ENCODE measurements around the gene BGN. TPM values are rescaled to one million over a fixed set of nuclear protein-coding genes. Genes with fewer than 3 reads are reported as not detected.

BGN gene
- total and polyA plus RNA-seq, 2 experiments from 2014 or later = 0.87 to 1.8 TPM

DNA sequence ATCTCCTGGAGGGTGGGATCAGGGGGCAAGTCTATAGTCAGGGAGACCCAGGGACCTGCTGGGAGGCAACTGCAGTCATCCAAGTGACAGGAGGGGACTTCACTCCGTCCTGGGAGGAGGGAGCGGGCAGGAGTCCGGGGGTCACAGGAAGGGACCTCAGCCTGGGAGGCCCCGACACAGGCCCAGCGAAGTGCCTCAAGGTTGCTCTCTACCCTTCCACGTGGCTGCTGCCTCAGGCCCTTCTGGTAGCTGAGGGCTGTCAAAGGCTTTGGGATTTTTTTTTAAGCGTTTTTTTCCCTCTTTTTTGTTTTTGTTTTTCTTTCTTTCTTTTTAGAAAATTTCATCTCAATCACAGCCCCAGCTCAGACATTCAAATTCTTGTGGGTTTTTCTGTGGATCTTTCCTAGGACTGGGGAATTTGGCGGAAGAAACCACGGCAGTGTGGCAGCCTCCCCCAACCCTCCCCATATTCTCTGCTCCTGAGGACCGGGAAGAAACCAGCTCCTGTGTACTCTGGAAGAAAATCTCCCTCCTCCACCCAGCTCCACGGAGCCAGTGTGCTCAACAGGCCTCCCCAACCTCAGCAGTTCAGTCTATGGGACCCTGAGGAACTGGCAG lies 23.0 kb upstream of the BGN start:
- H3K9me2 ChIP-seq (ENCODE audit: insufficient read depth) = no peaks in the 10 kb centered on the region
- Mint-ChIP-seq H3K4me3 (no peak overlapping the region; the same call in 2 of the 3 replicates), H3K27ac (no peak overlapping the region), H3K27me3 (ENCODE audit: insufficient read depth, low read depth, poor library complexity) (peaks cover 28% of the 10 kb centered on the region), H3K9me3 (no peaks in the 10 kb centered on the region; the same call in 2 of the 3 replicates), H3K36me3 (ENCODE audit: low read depth) (peaks cover 5% of the 10 kb centered on the region; the same call in 1 of the 3 replicates), H3K4me1 (peaks cover 10% of the 10 kb centered on the region; the same call in 2 of the 3 replicates)
- ATAC-seq = no peak
- H3K27me3 ChIP-seq (ENCODE audit: insufficient read depth) = peaks cover 15% of the 10 kb centered on the region
- no peaks in the 10 kb centered on the region for H3K4me1 ChIP-seq (ENCODE audit: insufficient read depth)
- H3K36me3 ChIP-seq (ENCODE audit: insufficient read depth) = no peaks in the 10 kb centered on the region
- H3K27ac ChIP-seq (ENCODE audit: low read depth) = no peak overlapping the region
- no peaks in the 10 kb centered on the region for H3F3A ChIP-seq (replicated peaks; ENCODE audit: low read depth)
- no peak overlapping the region for H3K4me2 ChIP-seq
- no peak overlapping the region for H3K4me3 ChIP-seq
- no peaks in the 10 kb centered on the region for H4K20me1 ChIP-seq (replicated peaks; ENCODE audit: insufficient read depth)
- no peak for DNase-seq (ENCODE audit: low spot score)
- no peak overlapping the region for H2AFZ ChIP-seq
- TF ChIP-seq CREB1 (CRISPR knock-in tag; IDR thresholded peaks at IDR 0.05; ENCODE audit: low read depth) (no peak), POLR2AphosphoS5 (IDR thresholded peaks at IDR 0.05; ENCODE audit: low read depth) (no peak), EZH2phosphoT487 (IDR thresholded peaks at IDR 0.05; ENCODE audit: unreplicated experiment) (no peak)
- TF ChIP-seq, protein P1, sequence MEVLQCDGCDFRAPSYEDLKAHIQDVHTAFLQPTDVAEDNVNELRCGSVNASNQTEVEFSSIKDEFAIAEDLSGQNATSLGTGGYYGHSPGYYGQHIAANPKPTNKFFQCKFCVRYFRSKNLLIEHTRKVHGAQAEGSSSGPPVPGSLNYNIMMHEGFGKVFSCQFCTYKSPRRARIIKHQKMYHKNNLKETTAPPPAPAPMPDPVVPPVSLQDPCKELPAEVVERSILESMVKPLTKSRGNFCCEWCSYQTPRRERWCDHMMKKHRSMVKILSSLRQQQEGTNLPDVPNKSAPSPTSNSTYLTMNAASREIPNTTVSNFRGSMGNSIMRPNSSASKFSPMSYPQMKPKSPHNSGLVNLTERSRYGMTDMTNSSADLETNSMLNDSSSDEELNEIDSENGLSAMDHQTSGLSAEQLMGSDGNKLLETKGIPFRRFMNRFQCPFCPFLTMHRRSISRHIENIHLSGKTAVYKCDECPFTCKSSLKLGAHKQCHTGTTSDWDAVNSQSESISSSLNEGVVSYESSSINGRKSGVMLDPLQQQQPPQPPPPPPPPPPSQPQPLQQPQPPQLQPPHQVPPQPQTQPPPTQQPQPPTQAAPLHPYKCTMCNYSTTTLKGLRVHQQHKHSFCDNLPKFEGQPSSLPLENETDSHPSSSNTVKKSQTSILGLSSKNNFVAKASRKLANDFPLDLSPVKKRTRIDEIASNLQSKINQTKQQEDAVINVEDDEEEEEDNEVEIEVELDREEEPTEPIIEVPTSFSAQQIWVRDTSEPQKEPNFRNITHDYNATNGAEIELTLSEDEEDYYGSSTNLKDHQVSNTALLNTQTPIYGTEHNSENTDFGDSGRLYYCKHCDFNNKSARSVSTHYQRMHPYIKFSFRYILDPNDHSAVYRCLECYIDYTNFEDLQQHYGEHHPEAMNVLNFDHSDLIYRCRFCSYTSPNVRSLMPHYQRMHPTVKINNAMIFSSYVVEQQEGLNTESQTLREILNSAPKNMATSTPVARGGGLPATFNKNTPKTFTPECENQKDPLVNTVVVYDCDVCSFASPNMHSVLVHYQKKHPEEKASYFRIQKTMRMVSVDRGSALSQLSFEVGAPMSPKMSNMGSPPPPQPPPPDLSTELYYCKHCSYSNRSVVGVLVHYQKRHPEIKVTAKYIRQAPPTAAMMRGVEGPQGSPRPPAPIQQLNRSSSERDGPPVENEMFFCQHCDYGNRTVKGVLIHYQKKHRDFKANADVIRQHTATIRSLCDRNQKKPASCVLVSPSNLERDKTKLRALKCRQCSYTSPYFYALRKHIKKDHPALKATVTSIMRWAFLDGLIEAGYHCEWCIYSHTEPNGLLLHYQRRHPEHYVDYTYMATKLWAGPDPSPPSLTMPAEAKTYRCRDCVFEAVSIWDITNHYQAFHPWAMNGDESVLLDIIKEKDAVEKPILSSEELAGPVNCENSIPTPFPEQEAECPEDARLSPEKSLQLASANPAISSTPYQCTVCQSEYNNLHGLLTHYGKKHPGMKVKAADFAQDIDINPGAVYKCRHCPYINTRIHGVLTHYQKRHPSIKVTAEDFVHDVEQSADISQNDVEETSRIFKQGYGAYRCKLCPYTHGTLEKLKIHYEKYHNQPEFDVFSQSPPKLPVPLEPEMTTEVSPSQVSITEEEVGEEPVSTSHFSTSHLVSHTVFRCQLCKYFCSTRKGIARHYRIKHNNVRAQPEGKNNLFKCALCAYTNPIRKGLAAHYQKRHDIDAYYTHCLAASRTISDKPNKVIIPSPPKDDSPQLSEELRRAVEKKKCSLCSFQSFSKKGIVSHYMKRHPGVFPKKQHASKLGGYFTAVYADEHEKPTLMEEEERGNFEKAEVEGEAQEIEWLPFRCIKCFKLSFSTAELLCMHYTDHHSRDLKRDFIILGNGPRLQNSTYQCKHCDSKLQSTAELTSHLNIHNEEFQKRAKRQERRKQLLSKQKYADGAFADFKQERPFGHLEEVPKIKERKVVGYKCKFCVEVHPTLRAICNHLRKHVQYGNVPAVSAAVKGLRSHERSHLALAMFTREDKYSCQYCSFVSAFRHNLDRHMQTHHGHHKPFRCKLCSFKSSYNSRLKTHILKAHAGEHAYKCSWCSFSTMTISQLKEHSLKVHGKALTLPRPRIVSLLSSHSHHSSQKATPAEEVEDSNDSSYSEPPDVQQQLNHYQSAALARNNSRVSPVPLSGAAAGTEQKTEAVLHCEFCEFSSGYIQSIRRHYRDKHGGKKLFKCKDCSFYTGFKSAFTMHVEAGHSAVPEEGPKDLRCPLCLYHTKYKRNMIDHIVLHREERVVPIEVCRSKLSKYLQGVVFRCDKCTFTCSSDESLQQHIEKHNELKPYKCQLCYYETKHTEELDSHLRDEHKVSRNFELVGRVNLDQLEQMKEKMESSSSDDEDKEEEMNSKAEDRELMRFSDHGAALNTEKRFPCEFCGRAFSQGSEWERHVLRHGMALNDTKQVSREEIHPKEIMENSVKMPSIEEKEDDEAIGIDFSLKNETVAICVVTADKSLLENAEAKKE (CRISPR knock-in tag; IDR thresholded peaks at IDR 0.05) = no peak
- H3K79me2 ChIP-seq (replicated peaks; ENCODE audit: insufficient read depth) = no peaks in the 10 kb centered on the region

GRCh38 chrX:153473126-153473525 lies 21.7 kb upstream of the BGN start:
- Mint-ChIP-seq H3K27ac (no peak overlapping the region), H3K4me1 (peaks cover 18% of the 10 kb centered on the region; the same call in 2 of the 3 replicates), H3K4me3 (no peak overlapping the region), H3K27me3 (ENCODE audit: insufficient read depth, low read depth, poor library complexity) (peaks cover 25% of the 10 kb centered on the region), H3K36me3 (ENCODE audit: low read depth) (no peaks in the 10 kb centered on the region), H3K9me3 (no peaks in the 10 kb centered on the region; the same call in 2 of the 3 replicates)
- Histone ChIP-seq H3K27ac (ENCODE audit: low read depth) (no peak overlapping the region), H3K79me2 (replicated peaks; ENCODE audit: insufficient read depth) (no peaks in the 10 kb centered on the region), H3K4me2 (no peak overlapping the region), H3K9me2 (ENCODE audit: insufficient read depth) (no peaks in the 10 kb centered on the region), H3K4me3 (no peak overlapping the region), H3F3A (replicated peaks; ENCODE audit: low read depth) (no peaks in the 10 kb centered on the region), H4K20me1 (replicated peaks; ENCODE audit: insufficient read depth) (no peaks in the 10 kb centered on the region), H3K27me3 (ENCODE audit: insufficient read depth) (peaks cover 15% of the 10 kb centered on the region), H3K4me1 (ENCODE audit: insufficient read depth) (no peaks in the 10 kb centered on the region; the same call in 1 of the 2 replicates), H2AFZ (no peak overlapping the region), H3K36me3 (ENCODE audit: insufficient read depth) (no peaks in the 10 kb centered on the region)
- no peak for ATAC-seq
- no peak for DNase-seq (ENCODE audit: low spot score)
- no peak for TF ChIP-seq POLR2AphosphoS5 (IDR thresholded peaks at IDR 0.05; ENCODE audit: low read depth)
- TF ChIP-seq JUNB (IDR thresholded peaks at IDR 0.05; ENCODE audit: unreplicated experiment) = no peak
- no peak for TF ChIP-seq CREB1 (CRISPR knock-in tag; IDR thresholded peaks at IDR 0.05; ENCODE audit: low read depth)
- TF ChIP-seq, protein P1 (CRISPR knock-in tag; IDR thresholded peaks at IDR 0.05) = no peak

Data from GM23338 (cell line).